OCI-LY1 (cell line): Measurements from ENCODE around the gene HMX1.

Experiments
- CTCF ChIP-seq: fragments of 200-600 bp; sonication (generic), shearing (Covaris generic); IDR thresholded peaks from 2 replicates; pipeline ENCODE4 v1.5.1; 2017; ENCODE audit warnings: mild to moderate bottlenecking, antibody characterized with exemption, low read length, moderate library complexity, mixed read lengths
- EZH2 ChIP-seq: fragments of 200-600 bp; sonication (generic), shearing (Covaris generic); IDR thresholded peaks from 2 replicates; pipeline ENCODE4 v1.8.0; 2017; ENCODE audit warnings: borderline replicate concordance, mixed run types, mild to moderate bottlenecking, antibody characterized with exemption, low read length, moderate library complexity, mixed read lengths

- TF ChIP-seq CTCF (no peak), EZH2 (no peak)
These were observed 10.6 kb downstream of the HMX1 start for GRCh38 chr4:8860892-8861575.
